HG02588 (cell line): ENCODE results near the gene KCNJ11.
A peak's percentile ranks its signal among the peaks of the same experiment; 100 is the strongest.
"Not testable (repeated sequence)": the region's sequence is repeated elsewhere in the genome, so short reads cannot be mapped to it uniquely, and the experiment has no call there.

ENCODE experiments used
- ATAC-seq: cut with Tn5 transposase; IDR thresholded peaks from one replicate; pipeline ENCODE4 v1.9.1; 2021; ENCODE audit warnings: mild to moderate bottlenecking, moderate library complexity; ENCODE audit not compliant: unreplicated experiment

The KCNJ11 gene

GRCh38 chr11:17388609-17389210 is at the start of gene KCNJ11:
Gene KCNJ11, minus strand, starts transcription at chr11:17388659. Its CDS starts 568 bp downstream, at chr11:17388091.
- peak; percentile 40 for ATAC-seq

GRCh38 chr11:17437366-17437765 is 48.9 kb upstream of the KCNJ11 start:
- no peak for ATAC-seq

GRCh38 chr11:17434108-17434507 is 45.6 kb upstream of the KCNJ11 start:
- ATAC-seq: no peak

- no peak for ATAC-seq
Measured at GRCh38 chr11:17432002-17432401, 43.5 kb upstream of the KCNJ11 start.

- no peak for ATAC-seq
Measured at GRCh38 chr11:17431139-17431538, 42.7 kb upstream of the KCNJ11 start.

- ATAC-seq: no peak
Measured at GRCh38 chr11:17430616-17431015, 42.2 kb upstream of the KCNJ11 start.

GRCh38 chr11:17428925-17429324 is 40.5 kb upstream of the KCNJ11 start:
- ATAC-seq: no peak

GRCh38 chr11:17428261-17428660 is 39.8 kb upstream of the KCNJ11 start:
- no peak for ATAC-seq

- ATAC-seq: not testable (repeated sequence)
Measured at GRCh38 chr11:17426233-17426632, 37.8 kb upstream of the KCNJ11 start.

GRCh38 chr11:17423533-17424310 is 35.3 kb upstream of the KCNJ11 start:
- no peak for ATAC-seq

GRCh38 chr11:17421781-17422180 is 33.3 kb upstream of the KCNJ11 start:
- no peak for ATAC-seq

GRCh38 chr11:17418444-17419081 is 30.1 kb upstream of the KCNJ11 start:
- ATAC-seq: no peak

GRCh38 chr11:17416492-17416891 is 28.0 kb upstream of the KCNJ11 start:
- no peak for ATAC-seq

GRCh38 chr11:17415523-17416104 is 27.2 kb upstream of the KCNJ11 start:
- ATAC-seq: no peak

- ATAC-seq: no peak
Measured at GRCh38 chr11:17414992-17415391, 26.5 kb upstream of the KCNJ11 start.

- ATAC-seq: no peak
Measured at GRCh38 chr11:17414317-17414737, 25.9 kb upstream of the KCNJ11 start.

GRCh38 chr11:17413414-17414316 is 25.2 kb upstream of the KCNJ11 start:
- no peak for ATAC-seq

- no peak for ATAC-seq
Measured at GRCh38 chr11:17412488-17413180, 24.2 kb upstream of the KCNJ11 start.

- ATAC-seq: no peak
Measured at GRCh38 chr11:17411418-17411817, 23.0 kb upstream of the KCNJ11 start.
